Astrocyte of the cerebellum (primary cell): ENCODE data around the gene MLIP.

Experiments used
- DNase-seq: peaks from one replicate; pipeline ENCODE4 v3.0.0-alpha.2; 2011; ENCODE audit warnings: low read depth
- H3K4me3 ChIP-seq: 2 replicates; pipeline ENCODE4 v1.5.1; 2011; ENCODE audit warnings: mild to moderate bottlenecking, low read depth, low read length, moderate library complexity
- CTCF ChIP-seq: IDR thresholded peaks from 2 replicates; pipeline ENCODE4 v1.5.1; 2012; ENCODE audit warnings: low read length, low read depth, moderate library complexity, mild to moderate bottlenecking; ENCODE audit errors: missing control alignments
- in situ Hi-C: cut with HindIII; loops from 2 replicates; pipeline ENCODE4 v1.10.0; 2017; ENCODE audit warnings: low sequenced_read_pairs

Gene MLIP

DNA sequence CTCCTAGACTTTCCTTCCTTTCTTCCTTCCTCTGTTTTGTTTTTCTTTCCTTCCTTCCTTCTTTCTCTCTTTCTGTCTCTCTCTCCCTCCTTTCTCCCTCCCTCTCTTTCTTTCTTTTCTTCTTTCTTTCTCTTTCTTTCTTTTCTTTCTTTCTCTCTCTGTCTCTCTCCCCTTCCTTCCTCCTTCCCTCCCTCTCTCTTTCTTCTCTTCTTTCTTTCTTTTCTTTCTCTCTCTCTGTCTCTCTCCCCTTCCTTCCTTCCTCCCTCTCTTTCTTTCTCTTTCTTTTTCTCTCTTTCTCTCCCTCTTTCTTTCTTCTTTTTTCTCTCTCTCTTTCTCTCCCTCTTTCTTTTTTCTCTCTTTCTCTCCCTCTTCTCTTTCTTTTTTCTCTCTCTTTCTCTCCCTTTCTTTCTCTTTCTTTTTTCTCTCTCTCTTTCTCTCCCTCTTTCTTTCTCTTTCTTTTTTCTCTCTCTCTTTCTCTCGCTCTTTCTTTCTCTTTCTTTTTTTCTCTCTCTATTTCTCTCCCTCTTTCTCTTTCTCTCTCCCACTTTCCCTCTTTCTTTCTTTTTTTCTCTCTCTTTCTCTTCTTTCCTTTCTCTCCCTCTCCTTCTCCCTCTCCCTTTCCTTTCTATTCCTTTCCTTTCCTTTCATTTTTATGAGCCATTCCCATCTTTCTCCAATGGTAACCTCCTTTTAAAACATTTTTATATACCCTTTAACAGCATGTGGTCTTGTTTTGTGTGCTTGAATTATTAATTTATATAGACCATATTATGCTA, 199.3 kb downstream of the MLIP start:
- no peak for TF ChIP-seq CTCF
- no peak for DNase-seq
- in situ Hi-C loops: no loop called here

GRCh38 chr6:54315656-54316055, 204.4 kb downstream of the MLIP start:
- in situ Hi-C loops: loop anchor here (5.0 kb wide), 1 partner anchor 43 kb away; no protein-coding TSS in a partner anchor
- H3K4me3 ChIP-seq: no peak overlapping the region
- no peak for DNase-seq
- no peak for TF ChIP-seq CTCF

More for the DNA sequence above, 199.3 kb downstream of the MLIP start:
- H3K4me3 ChIP-seq: no peak overlapping the region
